HG03095 (cell line): Measurements from ENCODE around the gene ACSM3.
"Not testable (repeated sequence)": the region's sequence is repeated elsewhere in the genome, so short reads cannot be mapped to it uniquely, and the experiment has no call there.

ENCODE experiments used
- ATAC-seq: cut with Tn5 transposase; IDR thresholded peaks from one replicate; pipeline ENCODE4 v1.9.1; 2021; ENCODE audit warnings: moderate library complexity; ENCODE audit not compliant: unreplicated experiment

Gene ACSM3

GRCh38 chr16:20763461-20764232 is at the start of gene ACSM3:
TSS of gene ACSM3 (plus strand) at chr16:20764014. CDS start at chr16:20770035, 6,021 bp downstream.
- peak; percentile 97 for ATAC-seq

GRCh38 chr16:20717718-20718117 is 46.1 kb upstream of the ACSM3 start:
- not testable (repeated sequence) for ATAC-seq

- ATAC-seq = no peak
Observed at GRCh38 chr16:20720251-20720650, 43.6 kb upstream of the ACSM3 start.

- no peak for ATAC-seq
Observed at GRCh38 chr16:20726661-20727060, 37.2 kb upstream of the ACSM3 start.

GRCh38 chr16:20727181-20727580 is 36.6 kb upstream of the ACSM3 start:
- no peak for ATAC-seq

- no peak for ATAC-seq
Observed at GRCh38 chr16:20729141-20729540, 34.7 kb upstream of the ACSM3 start.

GRCh38 chr16:20734056-20734455 is 29.8 kb upstream of the ACSM3 start:
- ATAC-seq = no peak

GRCh38 chr16:20734782-20735181 is 29.0 kb upstream of the ACSM3 start:
- ATAC-seq = no peak

GRCh38 chr16:20735490-20735889 is 28.3 kb upstream of the ACSM3 start:
- no peak for ATAC-seq

GRCh38 chr16:20740007-20740883 is 23.6 kb upstream of the ACSM3 start:
- ATAC-seq = no peak

GRCh38 chr16:20740901-20741521 is 22.8 kb upstream of the ACSM3 start:
- ATAC-seq = peak; percentile 81

- peak; percentile 72 for ATAC-seq
Observed at GRCh38 chr16:20741554-20742285, 22.1 kb upstream of the ACSM3 start, which contains the start of gene THUMPD1. TSS of gene THUMPD1 (minus strand) at chr16:20741818. CDS start at chr16:20741739, 79 bp downstream.

- no peak for ATAC-seq
Observed at GRCh38 chr16:20743591-20743990, 20.2 kb upstream of the ACSM3 start.

- ATAC-seq = no peak
Observed at GRCh38 chr16:20744922-20745440, 18.8 kb upstream of the ACSM3 start.

GRCh38 chr16:20746461-20746860 is 17.4 kb upstream of the ACSM3 start:
- ATAC-seq = no peak

GRCh38 chr16:20747030-20747816 is 16.6 kb upstream of the ACSM3 start:
- no peak for ATAC-seq

GRCh38 chr16:20749474-20749873 is 14.3 kb upstream of the ACSM3 start:
- ATAC-seq = no peak

- no peak for ATAC-seq
Observed at GRCh38 chr16:20750558-20750957, 13.3 kb upstream of the ACSM3 start.

GRCh38 chr16:20753727-20754126 is 10.1 kb upstream of the ACSM3 start:
- no peak for ATAC-seq

GRCh38 chr16:20755238-20755637 is 8.6 kb upstream of the ACSM3 start:
- ATAC-seq = no peak
